GM23338 (cell line): ENCODE measurements around the gene NEK7.

Source experiments
- CREB1 ChIP-seq: fragments of 250-450 bp; sonication (Bioruptor Pico); IDR thresholded peaks from 2 replicates; pipeline ENCODE4 v1.5.0; 2020; ENCODE audit warnings: low read depth, mild to moderate bottlenecking, moderate library complexity
- EZH2 ChIP-seq: fragments of 200-600 bp; sonication (generic); IDR thresholded peaks from one replicate; pipeline ENCODE4 v1.8.0; 2017; ENCODE audit warnings: antibody characterized with exemption, mild to moderate bottlenecking, low read depth; ENCODE audit not compliant: unreplicated experiment
- EZH2phosphoT487 ChIP-seq: fragments of 200-600 bp; sonication (generic); IDR thresholded peaks from one replicate; pipeline ENCODE4 v1.8.1; 2018; ENCODE audit warnings: antibody characterized with exemption; ENCODE audit not compliant: unreplicated experiment
- JUNB ChIP-seq: IDR thresholded peaks from one replicate; pipeline ENCODE4 v1.6.1; 2016; ENCODE audit warnings: antibody characterized with exemption; ENCODE audit not compliant: unreplicated experiment
- NANOG ChIP-seq: IDR thresholded peaks from 2 replicates; pipeline ENCODE4 v1.6.1; 2016; ENCODE audit warnings: antibody characterized with exemption, borderline replicate concordance
- POLR2AphosphoS5 ChIP-seq: IDR thresholded peaks from 2 replicates; pipeline ENCODE4 v1.6.1; 2016; ENCODE audit warnings: antibody characterized with exemption, low read depth
- ZNF331 ChIP-seq: fragments of 250-450 bp; sonication (Bioruptor Pico); IDR thresholded peaks from 2 replicates; pipeline ENCODE4 v1.5.0; 2020; ENCODE audit warnings: low read depth, mild to moderate bottlenecking, moderate library complexity
- TF ChIP-seq, protein P1 (sequence below), 2 experiments: fragments of 200-600 bp in 1 of 2; sonication (generic) in 1 of 2; conservative IDR thresholded peaks; 2 replicates each; pipeline versions ENCODE4 v1.5.1 to v1.6.1; 2016 to 2017; ENCODE audit warnings: antibody characterized with exemption in 2 of 2, low read depth in 2 of 2, mild to moderate bottlenecking in 2 of 2, moderate library complexity in 1 of 2
- TF ChIP-seq, protein P2 (sequence below): fragments of 250-450 bp; sonication (Bioruptor Pico); IDR thresholded peaks from 2 replicates; pipeline ENCODE4 v1.5.0; 2020; ENCODE audit warnings: mild to moderate bottlenecking, moderate library complexity
- TF ChIP-seq, protein P3 (sequence below): IDR thresholded peaks from one replicate; pipeline ENCODE4 v1.6.1; 2018; ENCODE audit warnings: antibody characterized with exemption; ENCODE audit not compliant: unreplicated experiment
- TF ChIP-seq, protein P4 (sequence below): IDR thresholded peaks from 2 replicates; pipeline ENCODE4 v1.6.1; 2016; ENCODE audit warnings: antibody characterized with exemption

DNA sequence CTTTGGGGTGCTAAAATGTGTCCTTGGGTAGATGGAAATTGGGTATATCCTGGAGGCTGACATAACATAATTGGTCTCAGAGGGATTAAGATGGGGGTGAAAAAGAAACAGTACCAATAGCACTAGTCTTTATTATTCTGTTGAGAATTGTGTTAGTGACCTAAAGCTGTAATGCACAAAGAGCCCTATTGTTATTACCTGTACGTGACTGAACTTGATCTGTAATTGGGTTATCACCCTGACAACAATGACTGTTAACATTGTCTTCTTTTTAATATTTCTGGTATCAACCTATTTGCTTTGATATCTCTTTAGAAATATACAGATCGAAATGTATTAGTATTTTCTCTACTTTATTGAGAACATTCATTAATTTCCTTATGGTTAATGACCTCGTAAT lies 147.6 kb downstream of the NEK7 start:
- TF ChIP-seq POLR2AphosphoS5 (no peak), ZNF331 (CRISPR knock-in tag) (no peak), NANOG (no peak), EZH2phosphoT487 (no peak), EZH2 (no peak), CREB1 (CRISPR knock-in tag) (no peak), JUNB (no peak)
- TF ChIP-seq, protein P1, sequence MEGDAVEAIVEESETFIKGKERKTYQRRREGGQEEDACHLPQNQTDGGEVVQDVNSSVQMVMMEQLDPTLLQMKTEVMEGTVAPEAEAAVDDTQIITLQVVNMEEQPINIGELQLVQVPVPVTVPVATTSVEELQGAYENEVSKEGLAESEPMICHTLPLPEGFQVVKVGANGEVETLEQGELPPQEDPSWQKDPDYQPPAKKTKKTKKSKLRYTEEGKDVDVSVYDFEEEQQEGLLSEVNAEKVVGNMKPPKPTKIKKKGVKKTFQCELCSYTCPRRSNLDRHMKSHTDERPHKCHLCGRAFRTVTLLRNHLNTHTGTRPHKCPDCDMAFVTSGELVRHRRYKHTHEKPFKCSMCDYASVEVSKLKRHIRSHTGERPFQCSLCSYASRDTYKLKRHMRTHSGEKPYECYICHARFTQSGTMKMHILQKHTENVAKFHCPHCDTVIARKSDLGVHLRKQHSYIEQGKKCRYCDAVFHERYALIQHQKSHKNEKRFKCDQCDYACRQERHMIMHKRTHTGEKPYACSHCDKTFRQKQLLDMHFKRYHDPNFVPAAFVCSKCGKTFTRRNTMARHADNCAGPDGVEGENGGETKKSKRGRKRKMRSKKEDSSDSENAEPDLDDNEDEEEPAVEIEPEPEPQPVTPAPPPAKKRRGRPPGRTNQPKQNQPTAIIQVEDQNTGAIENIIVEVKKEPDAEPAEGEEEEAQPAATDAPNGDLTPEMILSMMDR (conservative IDR thresholded peaks at IDR 0.05; ENCODE audit: low read depth in 2 of 2), result no peak
- TF ChIP-seq, protein P2, sequence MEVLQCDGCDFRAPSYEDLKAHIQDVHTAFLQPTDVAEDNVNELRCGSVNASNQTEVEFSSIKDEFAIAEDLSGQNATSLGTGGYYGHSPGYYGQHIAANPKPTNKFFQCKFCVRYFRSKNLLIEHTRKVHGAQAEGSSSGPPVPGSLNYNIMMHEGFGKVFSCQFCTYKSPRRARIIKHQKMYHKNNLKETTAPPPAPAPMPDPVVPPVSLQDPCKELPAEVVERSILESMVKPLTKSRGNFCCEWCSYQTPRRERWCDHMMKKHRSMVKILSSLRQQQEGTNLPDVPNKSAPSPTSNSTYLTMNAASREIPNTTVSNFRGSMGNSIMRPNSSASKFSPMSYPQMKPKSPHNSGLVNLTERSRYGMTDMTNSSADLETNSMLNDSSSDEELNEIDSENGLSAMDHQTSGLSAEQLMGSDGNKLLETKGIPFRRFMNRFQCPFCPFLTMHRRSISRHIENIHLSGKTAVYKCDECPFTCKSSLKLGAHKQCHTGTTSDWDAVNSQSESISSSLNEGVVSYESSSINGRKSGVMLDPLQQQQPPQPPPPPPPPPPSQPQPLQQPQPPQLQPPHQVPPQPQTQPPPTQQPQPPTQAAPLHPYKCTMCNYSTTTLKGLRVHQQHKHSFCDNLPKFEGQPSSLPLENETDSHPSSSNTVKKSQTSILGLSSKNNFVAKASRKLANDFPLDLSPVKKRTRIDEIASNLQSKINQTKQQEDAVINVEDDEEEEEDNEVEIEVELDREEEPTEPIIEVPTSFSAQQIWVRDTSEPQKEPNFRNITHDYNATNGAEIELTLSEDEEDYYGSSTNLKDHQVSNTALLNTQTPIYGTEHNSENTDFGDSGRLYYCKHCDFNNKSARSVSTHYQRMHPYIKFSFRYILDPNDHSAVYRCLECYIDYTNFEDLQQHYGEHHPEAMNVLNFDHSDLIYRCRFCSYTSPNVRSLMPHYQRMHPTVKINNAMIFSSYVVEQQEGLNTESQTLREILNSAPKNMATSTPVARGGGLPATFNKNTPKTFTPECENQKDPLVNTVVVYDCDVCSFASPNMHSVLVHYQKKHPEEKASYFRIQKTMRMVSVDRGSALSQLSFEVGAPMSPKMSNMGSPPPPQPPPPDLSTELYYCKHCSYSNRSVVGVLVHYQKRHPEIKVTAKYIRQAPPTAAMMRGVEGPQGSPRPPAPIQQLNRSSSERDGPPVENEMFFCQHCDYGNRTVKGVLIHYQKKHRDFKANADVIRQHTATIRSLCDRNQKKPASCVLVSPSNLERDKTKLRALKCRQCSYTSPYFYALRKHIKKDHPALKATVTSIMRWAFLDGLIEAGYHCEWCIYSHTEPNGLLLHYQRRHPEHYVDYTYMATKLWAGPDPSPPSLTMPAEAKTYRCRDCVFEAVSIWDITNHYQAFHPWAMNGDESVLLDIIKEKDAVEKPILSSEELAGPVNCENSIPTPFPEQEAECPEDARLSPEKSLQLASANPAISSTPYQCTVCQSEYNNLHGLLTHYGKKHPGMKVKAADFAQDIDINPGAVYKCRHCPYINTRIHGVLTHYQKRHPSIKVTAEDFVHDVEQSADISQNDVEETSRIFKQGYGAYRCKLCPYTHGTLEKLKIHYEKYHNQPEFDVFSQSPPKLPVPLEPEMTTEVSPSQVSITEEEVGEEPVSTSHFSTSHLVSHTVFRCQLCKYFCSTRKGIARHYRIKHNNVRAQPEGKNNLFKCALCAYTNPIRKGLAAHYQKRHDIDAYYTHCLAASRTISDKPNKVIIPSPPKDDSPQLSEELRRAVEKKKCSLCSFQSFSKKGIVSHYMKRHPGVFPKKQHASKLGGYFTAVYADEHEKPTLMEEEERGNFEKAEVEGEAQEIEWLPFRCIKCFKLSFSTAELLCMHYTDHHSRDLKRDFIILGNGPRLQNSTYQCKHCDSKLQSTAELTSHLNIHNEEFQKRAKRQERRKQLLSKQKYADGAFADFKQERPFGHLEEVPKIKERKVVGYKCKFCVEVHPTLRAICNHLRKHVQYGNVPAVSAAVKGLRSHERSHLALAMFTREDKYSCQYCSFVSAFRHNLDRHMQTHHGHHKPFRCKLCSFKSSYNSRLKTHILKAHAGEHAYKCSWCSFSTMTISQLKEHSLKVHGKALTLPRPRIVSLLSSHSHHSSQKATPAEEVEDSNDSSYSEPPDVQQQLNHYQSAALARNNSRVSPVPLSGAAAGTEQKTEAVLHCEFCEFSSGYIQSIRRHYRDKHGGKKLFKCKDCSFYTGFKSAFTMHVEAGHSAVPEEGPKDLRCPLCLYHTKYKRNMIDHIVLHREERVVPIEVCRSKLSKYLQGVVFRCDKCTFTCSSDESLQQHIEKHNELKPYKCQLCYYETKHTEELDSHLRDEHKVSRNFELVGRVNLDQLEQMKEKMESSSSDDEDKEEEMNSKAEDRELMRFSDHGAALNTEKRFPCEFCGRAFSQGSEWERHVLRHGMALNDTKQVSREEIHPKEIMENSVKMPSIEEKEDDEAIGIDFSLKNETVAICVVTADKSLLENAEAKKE (CRISPR knock-in tag), result no peak
- TF ChIP-seq, protein P3, sequence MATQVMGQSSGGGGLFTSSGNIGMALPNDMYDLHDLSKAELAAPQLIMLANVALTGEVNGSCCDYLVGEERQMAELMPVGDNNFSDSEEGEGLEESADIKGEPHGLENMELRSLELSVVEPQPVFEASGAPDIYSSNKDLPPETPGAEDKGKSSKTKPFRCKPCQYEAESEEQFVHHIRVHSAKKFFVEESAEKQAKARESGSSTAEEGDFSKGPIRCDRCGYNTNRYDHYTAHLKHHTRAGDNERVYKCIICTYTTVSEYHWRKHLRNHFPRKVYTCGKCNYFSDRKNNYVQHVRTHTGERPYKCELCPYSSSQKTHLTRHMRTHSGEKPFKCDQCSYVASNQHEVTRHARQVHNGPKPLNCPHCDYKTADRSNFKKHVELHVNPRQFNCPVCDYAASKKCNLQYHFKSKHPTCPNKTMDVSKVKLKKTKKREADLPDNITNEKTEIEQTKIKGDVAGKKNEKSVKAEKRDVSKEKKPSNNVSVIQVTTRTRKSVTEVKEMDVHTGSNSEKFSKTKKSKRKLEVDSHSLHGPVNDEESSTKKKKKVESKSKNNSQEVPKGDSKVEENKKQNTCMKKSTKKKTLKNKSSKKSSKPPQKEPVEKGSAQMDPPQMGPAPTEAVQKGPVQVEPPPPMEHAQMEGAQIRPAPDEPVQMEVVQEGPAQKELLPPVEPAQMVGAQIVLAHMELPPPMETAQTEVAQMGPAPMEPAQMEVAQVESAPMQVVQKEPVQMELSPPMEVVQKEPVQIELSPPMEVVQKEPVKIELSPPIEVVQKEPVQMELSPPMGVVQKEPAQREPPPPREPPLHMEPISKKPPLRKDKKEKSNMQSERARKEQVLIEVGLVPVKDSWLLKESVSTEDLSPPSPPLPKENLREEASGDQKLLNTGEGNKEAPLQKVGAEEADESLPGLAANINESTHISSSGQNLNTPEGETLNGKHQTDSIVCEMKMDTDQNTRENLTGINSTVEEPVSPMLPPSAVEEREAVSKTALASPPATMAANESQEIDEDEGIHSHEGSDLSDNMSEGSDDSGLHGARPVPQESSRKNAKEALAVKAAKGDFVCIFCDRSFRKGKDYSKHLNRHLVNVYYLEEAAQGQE, result no peak
- TF ChIP-seq, protein P4, sequence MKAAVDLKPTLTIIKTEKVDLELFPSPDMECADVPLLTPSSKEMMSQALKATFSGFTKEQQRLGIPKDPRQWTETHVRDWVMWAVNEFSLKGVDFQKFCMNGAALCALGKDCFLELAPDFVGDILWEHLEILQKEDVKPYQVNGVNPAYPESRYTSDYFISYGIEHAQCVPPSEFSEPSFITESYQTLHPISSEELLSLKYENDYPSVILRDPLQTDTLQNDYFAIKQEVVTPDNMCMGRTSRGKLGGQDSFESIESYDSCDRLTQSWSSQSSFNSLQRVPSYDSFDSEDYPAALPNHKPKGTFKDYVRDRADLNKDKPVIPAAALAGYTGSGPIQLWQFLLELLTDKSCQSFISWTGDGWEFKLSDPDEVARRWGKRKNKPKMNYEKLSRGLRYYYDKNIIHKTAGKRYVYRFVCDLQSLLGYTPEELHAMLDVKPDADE, result no peak
